Measurements from ENCODE around the gene NLN. TPM values are rescaled to one million over a fixed set of nuclear protein-coding genes. Genes with fewer than 3 reads are reported as not detected.

Gene NLN
- total RNA-seq, 1 donor from 2014 or later: 13.8 TPM

DNA sequence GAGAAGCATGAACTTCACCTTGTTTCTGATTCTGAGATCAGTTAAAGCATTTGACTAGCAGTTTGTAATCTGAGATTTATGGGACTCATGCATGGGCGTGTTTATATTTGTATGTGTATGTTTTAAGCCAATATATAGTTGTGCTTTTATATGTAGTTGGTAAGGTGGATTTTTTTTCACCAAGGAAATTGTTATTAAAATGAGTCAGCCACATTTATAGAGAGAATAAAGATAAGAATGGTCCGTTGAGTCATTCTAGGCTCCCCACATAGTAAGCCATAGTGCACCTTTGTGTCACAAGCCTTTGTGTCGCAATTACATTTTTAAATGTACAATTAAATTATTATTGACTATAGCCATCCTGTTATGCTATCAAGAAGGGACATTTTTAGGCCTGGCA is 89.0 kb downstream of the NLN start:
- Histone ChIP-seq H3K27ac (no peak overlapping the region), H3K4me1 (no peaks in the 10 kb centered on the region), H3K9me3 (no peaks in the 10 kb centered on the region), H3K36me3 (no peaks in the 10 kb centered on the region), H3K27me3 (ENCODE audit: low read depth) (no peaks in the 10 kb centered on the region), H3K4me3 (no peak overlapping the region)
- no peak for ATAC-seq
- no peak for TF ChIP-seq CTCF (IDR thresholded peaks at IDR 0.05)
- intact Hi-C loops (cut with DNase I): no loop called here
- no peak for DNase-seq

DNA sequence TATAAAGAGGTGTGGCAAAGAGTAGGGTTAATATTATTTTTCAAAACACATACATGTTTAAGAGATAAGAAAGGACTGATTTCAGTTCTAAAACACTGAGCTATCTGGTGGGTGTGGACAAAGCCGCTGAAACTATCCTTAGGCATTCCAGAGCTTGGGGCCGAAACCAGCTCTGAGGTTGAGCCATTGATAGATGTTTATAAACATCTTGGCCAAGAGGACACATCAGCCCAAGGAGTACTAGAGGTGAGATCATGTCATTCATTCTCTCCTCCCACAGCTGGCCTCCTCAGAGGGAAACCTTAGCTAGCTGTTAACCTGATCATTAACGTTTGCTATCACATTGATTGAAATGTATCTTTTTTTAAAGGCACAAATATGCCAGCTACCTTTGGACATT is 89.9 kb downstream of the NLN start:
- ATAC-seq (no peak), DNase-seq (no peak)

DNA sequence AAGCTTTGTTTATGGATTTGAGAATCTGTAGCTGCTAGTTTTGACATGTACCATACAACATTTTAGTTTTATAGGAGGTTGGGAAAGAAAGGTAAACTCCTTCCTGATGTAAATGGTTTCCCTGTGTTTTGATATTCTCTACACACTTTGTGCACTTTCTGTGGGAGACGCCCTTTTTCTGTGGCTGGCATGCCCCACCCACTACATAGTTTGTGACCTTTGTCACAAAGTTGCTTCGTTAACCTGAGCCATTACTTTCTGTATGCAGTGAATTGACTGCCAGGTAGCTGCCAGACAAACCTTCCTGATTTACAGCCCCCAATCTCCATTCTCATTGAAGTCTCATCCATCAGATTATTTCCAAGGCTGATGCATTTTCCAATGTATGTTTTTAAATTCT is 90.6 kb downstream of the NLN start:
- Histone ChIP-seq H3K4me3 (no peak overlapping the region), H3K9me3 (no peaks in the 10 kb centered on the region), H3K36me3 (no peaks in the 10 kb centered on the region), H3K27me3 (ENCODE audit: low read depth) (no peaks in the 10 kb centered on the region), H3K4me1 (no peaks in the 10 kb centered on the region), H3K27ac (no peak overlapping the region)
- intact Hi-C loops (cut with DNase I): no loop called here
- no peak for ATAC-seq
- no peak for TF ChIP-seq CTCF (IDR thresholded peaks at IDR 0.05)
- no peak for DNase-seq

More for the DNA sequence above, 89.9 kb downstream of the NLN start:
- H3K4me1 ChIP-seq: no peaks in the 10 kb centered on the region
- TF ChIP-seq CTCF (IDR thresholded peaks at IDR 0.05): no peak
- H3K27me3 ChIP-seq (ENCODE audit: low read depth): no peaks in the 10 kb centered on the region
- H3K9me3 ChIP-seq: no peaks in the 10 kb centered on the region
- no peak overlapping the region for H3K27ac ChIP-seq
- H3K36me3 ChIP-seq: no peaks in the 10 kb centered on the region
- intact Hi-C loops (cut with DNase I): no loop called here
- H3K4me3 ChIP-seq: no peak overlapping the region

DNA sequence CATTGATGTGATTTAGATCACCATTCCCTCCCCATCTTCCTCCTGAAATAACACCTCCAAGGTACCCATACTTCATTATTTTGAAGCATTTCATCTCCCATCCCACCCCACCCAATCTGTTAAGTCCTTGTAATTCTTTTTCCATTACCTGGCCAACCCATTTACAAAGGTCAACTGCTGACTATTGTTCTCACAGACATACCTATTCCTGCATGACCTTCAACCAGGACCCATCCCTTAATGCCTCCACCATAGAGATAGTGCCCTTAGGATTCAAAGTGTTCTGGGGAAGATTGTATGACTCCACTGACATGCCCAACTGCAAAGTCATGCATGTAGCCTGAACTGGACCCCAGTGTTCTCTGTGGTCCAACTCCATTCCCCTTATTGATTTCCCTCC is 91.2 kb downstream of the NLN start:
- no peak overlapping the region for H3K4me3 ChIP-seq
- DNase-seq (no peak), ATAC-seq (no peak)
- intact Hi-C loops (cut with DNase I): no loop called here
- H3K27ac ChIP-seq: no peak overlapping the region
- H3K36me3 ChIP-seq: no peaks in the 10 kb centered on the region
- no peaks in the 10 kb centered on the region for H3K4me1 ChIP-seq
- no peaks in the 10 kb centered on the region for H3K27me3 ChIP-seq (ENCODE audit: low read depth)
- no peak for TF ChIP-seq CTCF (IDR thresholded peaks at IDR 0.05)
- H3K9me3 ChIP-seq: no peaks in the 10 kb centered on the region

- no peak for ATAC-seq
- no peaks in the 10 kb centered on the region for H3K36me3 ChIP-seq
- H3K9me3 ChIP-seq: no peaks in the 10 kb centered on the region
- no peaks in the 10 kb centered on the region for H3K4me1 ChIP-seq
- no peak overlapping the region for H3K27ac ChIP-seq
- intact Hi-C loops (cut with DNase I): no loop called here
- no peak for DNase-seq
- H3K4me3 ChIP-seq: no peak overlapping the region
- no peak for TF ChIP-seq CTCF (IDR thresholded peaks at IDR 0.05)
- no peaks in the 10 kb centered on the region for H3K27me3 ChIP-seq (ENCODE audit: low read depth)
These were observed 93.2 kb downstream of the NLN start for GRCh38 chr5:65815161-65815560.

- Histone ChIP-seq H3K36me3 (no peaks in the 10 kb centered on the region), H3K4me3 (no peak overlapping the region), H3K27ac (no peak overlapping the region), H3K9me3 (no peaks in the 10 kb centered on the region), H3K27me3 (ENCODE audit: low read depth) (no peaks in the 10 kb centered on the region), H3K4me1 (no peaks in the 10 kb centered on the region)
- TF ChIP-seq CTCF (IDR thresholded peaks at IDR 0.05): no peak
- DNase-seq: no peak
- ATAC-seq: no peak
- intact Hi-C loops (cut with DNase I): no loop called here
These were observed 94.7 kb downstream of the NLN start for GRCh38 chr5:65816729-65817128.
